ENCODE data around the gene RFX1. TPM values are rescaled to one million over a fixed set of nuclear protein-coding genes. Genes with fewer than 3 reads are reported as not detected.

Gene RFX1
- total and polyA plus RNA-seq, 7 donors, result 1.6 to 7.9 (median 2.1) TPM

GRCh38 chr19:13959141-13959961, 46.8 kb downstream of the RFX1 start:
- TF ChIP-seq POLR2A (IDR thresholded peaks at IDR 0.05), result no peak
- TF ChIP-seq POLR2AphosphoS5 (IDR thresholded peaks at IDR 0.05), result no peak
- TF ChIP-seq CTCF (IDR thresholded peaks at IDR 0.05), result no peak
- no peak for TF ChIP-seq EP300 (IDR thresholded peaks at IDR 0.05)
- 89 to 90% methylated on average over 41 of the region's 41 CpGs for WGBS, 2 donors
- Histone ChIP-seq H3K36me3 (peaks cover 35 to 77% (median 44%) of the 10 kb centered on the region in 4 donors), H3K9me3 (no peaks in the 10 kb centered on the region), H3K27me3 (no peaks in the 10 kb centered on the region), H3K4me1 (peaks cover 0 to 18% (median 17%) of the 10 kb centered on the region in 4 donors), H3K27ac (no peak overlapping the region), H3K4me3 (no peak overlapping the region)
- DNase-seq, result no peak
- intact Hi-C loops (cut with DNase I), result no loop called here

GRCh38 chr19:13958043-13958442, 48.1 kb downstream of the RFX1 start:
- H3K36me3 ChIP-seq, result peaks cover 35 to 72% (median 45%) of the 10 kb centered on the region in 4 donors
- TF ChIP-seq EP300 (IDR thresholded peaks at IDR 0.05) (no peak), CTCF (IDR thresholded peaks at IDR 0.05) (no peak), POLR2A (IDR thresholded peaks at IDR 0.05) (no peak), POLR2AphosphoS5 (IDR thresholded peaks at IDR 0.05) (no peak)
- H3K27me3 ChIP-seq, result no peaks in the 10 kb centered on the region
- H3K27ac ChIP-seq, result no peak overlapping the region
- intact Hi-C loops (cut with DNase I), result no loop called here
- peaks cover 0 to 24% (median 21%) of the 10 kb centered on the region in 4 donors for H3K4me1 ChIP-seq
- H3K4me3 ChIP-seq, result no peak overlapping the region
- 81 to 82% methylated on average over 12 of the region's 12 CpGs for WGBS, 2 donors
- no peak for DNase-seq
- H3K9me3 ChIP-seq, result no peaks in the 10 kb centered on the region

GRCh38 chr19:13957051-13957450, 49.1 kb downstream of the RFX1 start:
- 78 to 89% methylated on average over 8 of the region's 8 CpGs for WGBS, 2 donors
- Histone ChIP-seq H3K4me1 (peaks cover 0 to 19% (median 15%) of the 10 kb centered on the region in 4 donors), H3K4me3 (no peak overlapping the region), H3K9me3 (no peaks in the 10 kb centered on the region), H3K27ac (no peak overlapping the region), H3K36me3 (peaks cover 35 to 72% (median 45%) of the 10 kb centered on the region in 4 donors), H3K27me3 (no peaks in the 10 kb centered on the region)
- TF ChIP-seq POLR2AphosphoS5 (IDR thresholded peaks at IDR 0.05), result no peak
- TF ChIP-seq POLR2A (IDR thresholded peaks at IDR 0.05), result no peak
- TF ChIP-seq EP300 (IDR thresholded peaks at IDR 0.05), result no peak
- intact Hi-C loops (cut with DNase I), result no loop called here
- no peak for DNase-seq

GRCh38 chr19:13956365-13956744, 49.8 kb downstream of the RFX1 start:
- Histone ChIP-seq H3K27me3 (no peaks in the 10 kb centered on the region), H3K27ac (no peak overlapping the region), H3K4me1 (peaks cover 0 to 21% (median 15%) of the 10 kb centered on the region in 4 donors), H3K36me3 (peaks cover 35 to 70% (median 45%) of the 10 kb centered on the region in 4 donors), H3K4me3 (no peak overlapping the region), H3K9me3 (no peaks in the 10 kb centered on the region)
- no peak for DNase-seq
- 94 to 96% methylated on average over 16 of the region's 16 CpGs for WGBS, 2 donors
- intact Hi-C loops (cut with DNase I), result no loop called here
- TF ChIP-seq POLR2A (IDR thresholded peaks at IDR 0.05) (no peak), POLR2AphosphoS5 (IDR thresholded peaks at IDR 0.05) (no peak), CTCF (IDR thresholded peaks at IDR 0.05) (no peak)

- 94 to 96% methylated on average over 42 of the region's 42 CpGs for WGBS, 2 donors
- H3K9me3 ChIP-seq, result no peaks in the 10 kb centered on the region
- intact Hi-C loops (cut with DNase I), result no loop called here
- peaks cover 35 to 65% (median 41%) of the 10 kb centered on the region in 4 donors for H3K36me3 ChIP-seq
- peaks cover 0 to 21% (median 15%) of the 10 kb centered on the region in 4 donors for H3K4me1 ChIP-seq
- H3K27me3 ChIP-seq, result no peaks in the 10 kb centered on the region
- no peak overlapping the region for H3K27ac ChIP-seq
- TF ChIP-seq POLR2A (IDR thresholded peaks at IDR 0.05) (no peak), CTCF (IDR thresholded peaks at IDR 0.05) (no peak), EP300 (IDR thresholded peaks at IDR 0.05) (no peak), POLR2AphosphoS5 (IDR thresholded peaks at IDR 0.05) (no peak)
- no peak overlapping the region for H3K4me3 ChIP-seq
- DNase-seq, result no peak
These were observed 50.3 kb downstream of the RFX1 start for GRCh38 chr19:13955662-13956364.
